ENCODE results near the gene CLDN6. TPM values are rescaled to one million over a fixed set of nuclear protein-coding genes. Genes with fewer than 3 reads are reported as not detected.

Gene CLDN6
- total RNA-seq, 1 donor from 2014 or later: not detected

DNA sequence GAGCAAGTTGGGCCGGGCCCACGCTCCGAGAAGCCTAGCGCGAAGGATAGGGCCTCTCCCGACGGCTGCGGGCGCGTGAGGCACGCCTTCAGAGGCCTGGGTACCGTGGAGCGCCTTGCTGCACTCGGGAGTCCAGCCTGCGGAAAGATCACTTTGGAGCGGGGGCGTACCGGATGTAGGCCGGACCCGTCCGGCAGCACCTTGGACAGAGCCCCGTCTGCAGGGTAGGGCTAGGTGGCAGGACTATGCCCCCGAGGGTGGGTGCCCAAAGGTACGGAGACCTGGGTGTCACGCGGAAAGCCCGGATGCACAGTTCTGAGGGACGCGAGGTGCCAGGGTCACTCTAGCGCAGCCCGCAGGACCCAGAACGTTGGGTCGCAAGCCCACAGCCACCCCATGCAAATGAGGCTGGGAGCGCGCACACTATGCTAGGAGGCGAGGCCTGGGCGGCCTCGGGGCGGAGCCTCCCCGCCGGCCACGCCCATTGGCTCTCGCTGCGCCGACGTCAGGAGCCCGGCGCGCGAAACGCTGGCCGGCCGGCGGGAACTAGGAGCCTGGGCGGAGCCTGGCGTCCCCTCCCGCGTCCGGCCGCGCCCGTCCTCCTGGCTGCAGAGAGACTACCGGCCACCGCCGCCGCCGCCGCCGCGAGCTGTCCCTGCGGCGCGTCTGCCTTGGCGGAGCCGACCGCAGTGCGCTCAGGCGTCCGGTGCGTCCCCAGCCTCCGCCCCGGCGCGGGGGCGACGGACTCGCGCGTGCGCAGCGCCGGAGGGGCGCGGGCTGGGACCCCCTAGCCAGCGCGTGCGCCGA lies 49.0 kb downstream of the CLDN6 start, which contains the start of gene PAQR4:
TSS of gene PAQR4 (plus strand) at position 611 of the 807 bp plus-strand sequence. CDS start 327 bp downstream, outside the sequence.
- no peaks in the 10 kb centered on the region for H3K9me3 ChIP-seq (ENCODE audit: control insufficient read depth in 3 of 3, low read length in 3 of 3)
- peaks cover 32 to 46% (median 42%) of the 10 kb centered on the region in 3 donors for H3K4me1 ChIP-seq (ENCODE audit: control insufficient read depth in 3 of 3, insufficient read depth in 3 of 3, low read length in 3 of 3)
- peak within 1 kb of the TSS; percentile 33 to 84 (median 70) for H3K9ac ChIP-seq (ENCODE audit: low read depth in 1 of 3, low read length in 3 of 3)
- no peak within 1 kb of the TSS for H3K27ac ChIP-seq (ENCODE audit: low read depth, low read length)
- peaks cover 42 to 43% (median 43%) of the 10 kb centered on the region in 3 donors for H3K27me3 ChIP-seq (ENCODE audit: control insufficient read depth in 3 of 3, insufficient read depth in 3 of 3, low read length in 3 of 3)
- peak within 1 kb of the TSS; percentile 75 to 81 (median 80) for H3K4me3 ChIP-seq (ENCODE audit: low read length in 3 of 3)
- H3K36me3 ChIP-seq (ENCODE audit: control insufficient read depth in 3 of 3, insufficient read depth in 3 of 3, low read length in 3 of 3): peaks cover 0 to 7% (median 4%) of the 10 kb centered on the region in 3 donors

DNA sequence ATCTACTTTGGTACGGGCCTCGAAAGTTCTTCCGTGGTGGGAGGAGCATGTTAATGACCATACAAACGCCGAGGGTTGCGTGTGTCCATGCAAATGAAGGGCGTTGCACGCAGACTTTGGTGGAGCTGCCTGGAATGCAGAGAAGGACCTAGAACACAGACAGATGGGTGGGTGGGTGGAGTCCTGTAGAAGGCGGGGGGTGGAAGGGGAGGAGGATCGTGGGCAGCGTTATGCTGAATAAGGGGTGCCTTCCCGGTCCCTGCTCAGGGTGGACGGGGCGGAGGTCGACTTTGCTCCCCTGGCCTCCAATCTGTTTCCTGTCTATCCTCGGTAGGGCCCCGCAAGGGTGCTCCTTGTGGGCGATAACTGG lies 49.6 kb downstream of the CLDN6 start:
- H3K9me3 ChIP-seq (ENCODE audit: control insufficient read depth in 3 of 3, low read length in 3 of 3): no peaks in the 10 kb centered on the region
- H3K36me3 ChIP-seq (ENCODE audit: control insufficient read depth in 3 of 3, insufficient read depth in 3 of 3, low read length in 3 of 3): peaks cover 0 to 7% (median 4%) of the 10 kb centered on the region in 3 donors
- peak overlapping the region in 2 of 3 donors; percentile 80 to 81 for H3K4me3 ChIP-seq (ENCODE audit: low read length in 3 of 3)
- H3K27ac ChIP-seq (ENCODE audit: low read depth, low read length): no peak overlapping the region
- peaks cover 47 to 49% (median 48%) of the 10 kb centered on the region in 3 donors for H3K27me3 ChIP-seq (ENCODE audit: control insufficient read depth in 3 of 3, insufficient read depth in 3 of 3, low read length in 3 of 3)
- peaks cover 33 to 46% (median 43%) of the 10 kb centered on the region in 3 donors for H3K4me1 ChIP-seq (ENCODE audit: control insufficient read depth in 3 of 3, insufficient read depth in 3 of 3, low read length in 3 of 3)
- H3K9ac ChIP-seq (ENCODE audit: low read depth in 1 of 3, low read length in 3 of 3): peak overlapping the region in 1 of 3 donors; percentile 8

DNA sequence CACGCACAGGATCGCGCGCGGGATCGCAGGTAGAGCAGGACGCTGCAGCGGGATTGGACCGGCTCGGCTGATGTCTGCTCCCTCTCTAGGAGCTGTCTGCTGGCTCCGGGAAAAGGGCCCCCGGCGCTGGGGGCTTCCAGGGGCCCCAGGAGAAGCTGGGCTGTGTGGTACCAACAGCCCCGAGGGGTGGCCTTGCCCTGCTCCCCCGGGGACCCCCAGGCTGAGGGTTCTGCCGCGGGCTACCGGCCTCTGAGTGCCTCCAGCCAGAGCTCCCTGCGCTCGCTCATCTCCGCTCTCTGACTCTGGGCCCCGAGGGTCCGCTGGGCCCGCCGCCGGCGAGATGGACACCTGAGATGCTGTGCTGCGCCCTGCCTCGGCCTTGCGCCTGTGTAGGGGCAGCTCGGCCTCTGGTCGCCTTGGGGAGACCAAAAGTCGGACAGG lies 50.2 kb downstream of the CLDN6 start:
- peaks cover 0 to 7% (median 4%) of the 10 kb centered on the region in 3 donors for H3K36me3 ChIP-seq (ENCODE audit: control insufficient read depth in 3 of 3, insufficient read depth in 3 of 3, low read length in 3 of 3)
- H3K9ac ChIP-seq (ENCODE audit: low read depth in 1 of 3, low read length in 3 of 3): no peak overlapping the region
- no peaks in the 10 kb centered on the region for H3K9me3 ChIP-seq (ENCODE audit: control insufficient read depth in 3 of 3, low read length in 3 of 3)
- H3K4me1 ChIP-seq (ENCODE audit: control insufficient read depth in 3 of 3, insufficient read depth in 3 of 3, low read length in 3 of 3): peaks cover 27 to 46% (median 43%) of the 10 kb centered on the region in 3 donors
- H3K4me3 ChIP-seq (ENCODE audit: low read length in 3 of 3): no peak overlapping the region
- peaks cover 50 to 54% (median 51%) of the 10 kb centered on the region in 3 donors for H3K27me3 ChIP-seq (ENCODE audit: control insufficient read depth in 3 of 3, insufficient read depth in 3 of 3, low read length in 3 of 3)
- no peak overlapping the region for H3K27ac ChIP-seq (ENCODE audit: low read depth, low read length)

DNA sequence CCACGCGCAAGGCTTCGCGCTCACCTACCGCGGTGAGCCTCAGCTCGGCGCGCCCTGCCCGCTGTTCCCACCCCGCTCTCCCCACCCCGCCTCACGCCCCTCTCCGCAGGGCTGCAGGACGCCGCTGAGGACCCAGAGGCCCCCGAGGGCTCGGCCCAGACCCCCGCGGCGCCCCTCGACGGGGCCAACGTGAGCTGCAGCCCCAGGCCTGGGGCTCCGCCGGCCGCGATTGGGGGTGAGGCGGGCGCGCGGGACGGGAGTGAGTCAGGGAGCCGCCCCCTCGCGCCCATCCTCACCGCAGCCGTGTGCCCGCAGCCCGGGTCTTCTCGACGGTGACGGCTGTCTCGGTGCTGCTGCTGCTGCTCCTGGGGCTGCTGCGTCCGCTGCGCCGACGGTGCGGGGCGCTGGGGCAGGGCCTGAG lies 50.8 kb downstream of the CLDN6 start:
- Histone ChIP-seq H3K9ac (ENCODE audit: low read depth in 1 of 3, low read length in 3 of 3) (no peak overlapping the region), H3K27me3 (ENCODE audit: control insufficient read depth in 3 of 3, insufficient read depth in 3 of 3, low read length in 3 of 3) (peaks cover 55 to 60% (median 56%) of the 10 kb centered on the region in 3 donors), H3K27ac (ENCODE audit: low read depth, low read length) (no peak overlapping the region)

DNA sequence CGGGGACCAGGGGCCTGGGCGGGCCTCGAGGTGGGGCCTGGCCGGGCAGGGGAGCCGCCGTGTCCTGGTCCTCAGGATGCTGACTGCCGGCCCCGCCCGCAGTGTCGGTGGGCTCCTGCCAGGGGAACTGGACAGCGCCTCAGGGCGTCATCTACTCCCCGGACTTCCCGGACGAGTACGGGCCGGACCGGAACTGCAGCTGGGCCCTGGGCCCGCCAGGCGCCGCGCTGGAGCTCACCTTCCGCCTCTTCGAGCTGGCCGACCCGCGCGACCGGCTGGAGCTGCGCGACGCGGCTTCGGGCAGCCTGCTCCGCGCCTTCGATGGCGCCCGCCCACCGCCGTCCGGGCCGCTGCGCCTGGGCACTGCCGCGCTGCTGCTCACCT lies 51.2 kb downstream of the CLDN6 start:
- H3K36me3 ChIP-seq (ENCODE audit: control insufficient read depth in 3 of 3, insufficient read depth in 3 of 3, low read length in 3 of 3): peaks cover 0 to 2% (median 0%) of the 10 kb centered on the region in 3 donors
- peak overlapping the region in 1 of 3 donors; percentile 2 for H3K4me3 ChIP-seq (ENCODE audit: low read length in 3 of 3)
- peaks cover 60 to 64% (median 60%) of the 10 kb centered on the region in 3 donors for H3K27me3 ChIP-seq (ENCODE audit: control insufficient read depth in 3 of 3, insufficient read depth in 3 of 3, low read length in 3 of 3)
- no peak overlapping the region for H3K27ac ChIP-seq (ENCODE audit: low read depth, low read length)
- H3K4me1 ChIP-seq (ENCODE audit: control insufficient read depth in 3 of 3, insufficient read depth in 3 of 3, low read length in 3 of 3): peaks cover 27 to 45% (median 38%) of the 10 kb centered on the region in 3 donors
- no peaks in the 10 kb centered on the region for H3K9me3 ChIP-seq (ENCODE audit: control insufficient read depth in 3 of 3, low read length in 3 of 3)
- H3K9ac ChIP-seq (ENCODE audit: low read depth in 1 of 3, low read length in 3 of 3): no peak overlapping the region

More for the DNA sequence above, 50.8 kb downstream of the CLDN6 start:
- no peak overlapping the region for H3K4me3 ChIP-seq (ENCODE audit: low read length in 3 of 3)
- no peaks in the 10 kb centered on the region for H3K9me3 ChIP-seq (ENCODE audit: control insufficient read depth in 3 of 3, low read length in 3 of 3)
- H3K4me1 ChIP-seq (ENCODE audit: control insufficient read depth in 3 of 3, insufficient read depth in 3 of 3, low read length in 3 of 3): peaks cover 27 to 46% (median 42%) of the 10 kb centered on the region in 3 donors
- H3K36me3 ChIP-seq (ENCODE audit: control insufficient read depth in 3 of 3, insufficient read depth in 3 of 3, low read length in 3 of 3): peaks cover 0 to 4% (median 4%) of the 10 kb centered on the region in 3 donors

DNA sequence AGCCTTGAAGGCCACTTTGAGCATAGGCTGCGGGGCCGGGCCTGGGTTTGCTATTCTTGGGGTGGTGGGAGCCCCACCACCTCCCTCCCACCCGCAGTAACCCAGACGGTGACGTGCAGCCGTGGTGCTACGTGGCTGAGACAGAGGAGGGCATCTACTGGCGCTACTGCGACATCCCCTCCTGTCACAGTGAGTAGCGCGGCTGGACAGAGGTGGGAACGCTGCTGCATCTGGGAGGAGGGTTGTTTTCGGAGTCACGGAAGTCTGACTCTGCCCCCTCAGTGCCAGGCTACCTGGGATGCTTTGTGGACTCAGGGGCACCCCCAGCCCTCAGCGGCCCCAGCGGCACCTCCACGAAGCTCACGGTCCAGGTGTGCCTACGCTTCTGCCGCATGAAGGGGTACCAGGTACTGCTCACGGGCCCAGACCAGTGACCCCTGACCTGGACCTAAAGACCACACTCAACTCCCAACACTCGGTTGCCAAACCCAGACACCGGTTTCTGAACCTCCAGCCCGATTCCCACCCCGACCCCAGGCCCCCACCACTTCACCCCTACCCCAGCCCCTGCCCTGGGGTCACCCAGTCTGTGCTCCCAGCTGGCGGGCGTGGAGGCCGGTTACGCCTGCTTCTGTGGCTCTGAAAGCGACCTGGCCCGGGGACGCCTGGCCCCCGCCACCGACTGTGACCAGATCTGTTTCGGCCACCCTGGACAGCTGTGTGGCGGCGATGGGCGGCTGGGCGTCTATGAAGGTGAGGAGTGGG lies 51.8 kb downstream of the CLDN6 start:
- no peak overlapping the region for H3K9ac ChIP-seq (ENCODE audit: low read depth in 1 of 3, low read length in 3 of 3)
- H3K27me3 ChIP-seq (ENCODE audit: control insufficient read depth in 3 of 3, insufficient read depth in 3 of 3, low read length in 3 of 3): peaks cover 63 to 68% (median 64%) of the 10 kb centered on the region in 3 donors
- no peak overlapping the region for H3K27ac ChIP-seq (ENCODE audit: low read depth, low read length)
- no peak overlapping the region for H3K4me3 ChIP-seq (ENCODE audit: low read length in 3 of 3)
- H3K9me3 ChIP-seq (ENCODE audit: control insufficient read depth in 3 of 3, low read length in 3 of 3): no peaks in the 10 kb centered on the region
- H3K4me1 ChIP-seq (ENCODE audit: control insufficient read depth in 3 of 3, insufficient read depth in 3 of 3, low read length in 3 of 3): peaks cover 27 to 39% (median 37%) of the 10 kb centered on the region in 3 donors
- H3K36me3 ChIP-seq (ENCODE audit: control insufficient read depth in 3 of 3, insufficient read depth in 3 of 3, low read length in 3 of 3): no peaks in the 10 kb centered on the region

Small RNA genes lying within 50 kb of the gene (small RNA-seq; reads per million reads assigned to genes)
- gene LINC00514: not detected

Other genes with a start within 250 kb of the CLDN6 start
- gene ELOB, start 240.9 kb downstream of the CLDN6 start, total RNA-seq: 178 TPM
- not detected for gene PRSS33, start 230.6 kb downstream of the CLDN6 start, total RNA-seq
- gene PRSS41, start 219.7 kb downstream of the CLDN6 start, total RNA-seq: not detected
- not detected for gene PRSS21, start 200.9 kb downstream of the CLDN6 start, total RNA-seq
- gene ZG16B, start 187.9 kb downstream of the CLDN6 start, total RNA-seq: 0.52 TPM
- gene PRSS22, start 160.0 kb downstream of the CLDN6 start, total RNA-seq: not detected
- gene FLYWCH2, start 135.0 kb downstream of the CLDN6 start, total RNA-seq: 10.4 TPM
- 11.0 TPM for gene FLYWCH1, start 106.3 kb downstream of the CLDN6 start, total RNA-seq
- gene KREMEN2, start 53.9 kb downstream of the CLDN6 start, total RNA-seq: 1.6 TPM
- gene PAQR4, start 48.8 kb downstream of the CLDN6 start, total RNA-seq: 2.1 TPM
- gene PKMYT1, start 37.7 kb downstream of the CLDN6 start, total RNA-seq: 2.1 TPM
- gene CLDN9, start 5.3 kb downstream of the CLDN6 start, total RNA-seq: not detected
- 28.7 TPM for gene TNFRSF12A, start 2.2 kb upstream of the CLDN6 start, total RNA-seq
- gene HCFC1R1, start 5.8 kb upstream of the CLDN6 start, total RNA-seq: 14.1 TPM
- gene THOC6, start 5.9 kb upstream of the CLDN6 start, total RNA-seq: 15.7 TPM
- not detected for gene BICDL2, start 18.8 kb upstream of the CLDN6 start, total RNA-seq
- gene MMP25, start 28.4 kb upstream of the CLDN6 start, total RNA-seq: 0.52 TPM
- 25.1 TPM for gene IL32, start 47.5 kb upstream of the CLDN6 start, total RNA-seq
- gene ZSCAN10, start 81.1 kb upstream of the CLDN6 start, total RNA-seq: not detected
- gene ZNF205, start 94.4 kb upstream of the CLDN6 start, total RNA-seq: 7.3 TPM
- 4.2 TPM for gene ZNF213, start 116.8 kb upstream of the CLDN6 start, total RNA-seq
- not detected for gene OR1F1, start 170.0 kb upstream of the CLDN6 start, total RNA-seq
- 9.4 TPM for gene ZNF200, start 217.0 kb upstream of the CLDN6 start, total RNA-seq
- gene MEFV, start 238.4 kb upstream of the CLDN6 start, total RNA-seq: 0.52 TPM